Astrocyte (in vitro differentiated cells and primary cell): ENCODE data around the gene PTCH1. TPM values are rescaled to one million over a fixed set of nuclear protein-coding genes. Genes with fewer than 3 reads are reported as not detected.

Source experiments
- DNase-seq: peaks from one replicate; pipeline ENCODE4 v3.0.0-alpha.2; 2010; ENCODE audit warnings: low read depth
- FAIRE-seq: peaks from 2 replicates; lab custom pipeline; 2011; peaks lifted over from hg19 to GRCh38; lab: Jason Lieb, UNC
- H2AFZ ChIP-seq: 2 replicates; pipeline ENCODE4 v1.6.0; 2012; ENCODE audit warnings: low read depth, low read length, inconsistent platforms
- H3K27ac ChIP-seq: 2 replicates; pipeline ENCODE4 v1.5.1; 2011; ENCODE audit warnings: low read depth, low read length, inconsistent platforms
- H3K27me3 ChIP-seq: 2 replicates; pipeline ENCODE4 v1.6.0; 2011; ENCODE audit warnings: low read length, inconsistent platforms; ENCODE audit not compliant: insufficient read depth
- H3K36me3 ChIP-seq: 2 replicates; pipeline ENCODE4 v1.5.1; 2011; ENCODE audit warnings: low read length, inconsistent platforms; ENCODE audit not compliant: insufficient read depth
- H3K4me1 ChIP-seq: 2 replicates; pipeline ENCODE4 v1.5.1; 2011; ENCODE audit warnings: low read length, inconsistent platforms; ENCODE audit not compliant: insufficient read depth
- H3K4me2 ChIP-seq: 2 replicates; pipeline ENCODE4 v1.6.0; 2012; ENCODE audit warnings: low read length, inconsistent platforms
- H3K4me3 ChIP-seq: 2 replicates; pipeline ENCODE4 v1.5.1; 2011; ENCODE audit warnings: low read depth, mild to moderate bottlenecking, low read length, inconsistent platforms; ENCODE audit not compliant: insufficient read depth
- H3K79me2 ChIP-seq: 2 replicates; pipeline ENCODE4 v1.6.0; 2012; ENCODE audit warnings: mild to moderate bottlenecking, low read length, inconsistent platforms; ENCODE audit not compliant: insufficient read depth
- H3K9ac ChIP-seq: 2 replicates; pipeline ENCODE4 v1.6.0; 2012; ENCODE audit warnings: mild to moderate bottlenecking, low read length, inconsistent platforms
- H3K9me3 ChIP-seq: 2 replicates; pipeline ENCODE4 v1.5.1; 2012; ENCODE audit warnings: low read depth, mild to moderate bottlenecking, low read length, inconsistent platforms; ENCODE audit not compliant: insufficient read depth
- H4K20me1 ChIP-seq: 2 replicates; pipeline ENCODE4 v1.6.0; 2012; ENCODE audit warnings: low read length, inconsistent platforms; ENCODE audit not compliant: insufficient read depth
- H3K27ac Mint-ChIP-seq: one replicate; pipeline ENCODE4 v1.8.0; 2021; ENCODE audit warnings: mild to moderate bottlenecking, mixed read lengths; ENCODE audit not compliant: unreplicated experiment
- H3K27me3 Mint-ChIP-seq: one replicate; pipeline ENCODE4 v1.8.0; 2021; ENCODE audit warnings: low read depth, mixed read lengths; ENCODE audit not compliant: unreplicated experiment
- H3K36me3 Mint-ChIP-seq: one replicate; pipeline ENCODE4 v1.8.0; 2021; ENCODE audit warnings: low read depth, mixed read lengths; ENCODE audit not compliant: unreplicated experiment
- H3K4me1 Mint-ChIP-seq: one replicate; pipeline ENCODE4 v1.8.0; 2021; ENCODE audit warnings: low read depth, mixed read lengths; ENCODE audit not compliant: unreplicated experiment
- H3K4me3 Mint-ChIP-seq: one replicate; pipeline ENCODE4 v1.8.0; 2021; ENCODE audit warnings: mild to moderate bottlenecking, moderate library complexity, mixed read lengths; ENCODE audit not compliant: unreplicated experiment
- H3K9me3 Mint-ChIP-seq: one replicate; pipeline ENCODE4 v1.8.0; 2021; ENCODE audit warnings: mild to moderate bottlenecking, mixed read lengths; ENCODE audit not compliant: unreplicated experiment
- EZH2 ChIP-seq: IDR thresholded peaks from 2 replicates; pipeline ENCODE4 v1.6.1; 2012; ENCODE audit warnings: mild to moderate bottlenecking, low read length, inconsistent platforms; ENCODE audit not compliant: insufficient read depth
- total RNA-seq: library from RNA; stranded (reverse); gene quantifications from 2 replicates; pipeline ENCODE4 v1.2.1, GENCODE V29; 2021
- TF ChIP-seq, protein P1 (sequence below): IDR thresholded peaks from 2 replicates; pipeline ENCODE4 v1.5.1; 2011; ENCODE audit warnings: low read depth, mild to moderate bottlenecking, inconsistent platforms, low read length, moderate library complexity; ENCODE audit not compliant: insufficient read depth

PTCH1 gene
- total RNA-seq, 1 donor from 2014 or later, result 21.3 TPM

DNA sequence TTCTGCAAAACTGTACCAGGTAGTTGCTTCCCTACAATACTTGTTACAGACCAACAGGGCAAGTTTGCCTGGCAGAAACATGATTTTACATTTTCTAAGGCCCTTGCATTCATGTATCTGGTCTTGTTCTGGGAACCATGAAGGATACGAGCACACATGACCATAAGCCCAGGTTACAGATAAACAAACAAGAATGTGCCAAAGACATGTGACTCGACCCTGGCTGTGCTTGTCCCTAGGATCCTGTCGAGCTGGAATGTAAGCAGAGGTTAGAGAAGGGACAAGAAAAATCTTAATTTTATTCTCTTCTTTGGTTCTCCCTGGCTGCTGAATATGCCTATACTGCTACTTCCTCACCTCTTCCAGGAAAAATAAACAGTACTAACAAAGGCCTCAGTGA lies 32.5 kb downstream of the PTCH1 start:
- H3K36me3 Mint-ChIP-seq, result peaks cover 6% of the 10 kb centered on the region
- Histone ChIP-seq H3K9ac (no peak overlapping the region), H3K4me1 (peaks cover 3% of the 10 kb centered on the region), H3K4me2 (no peak overlapping the region), H3K27me3 (peaks cover 2% of the 10 kb centered on the region), H3K4me3 (no peak overlapping the region), H3K27ac (no peak overlapping the region), H3K79me2 (no peaks in the 10 kb centered on the region), H4K20me1 (peaks cover 15% of the 10 kb centered on the region), H2AFZ (no peak overlapping the region), H3K9me3 (no peaks in the 10 kb centered on the region), H3K36me3 (no peaks in the 10 kb centered on the region)
- H3K27ac Mint-ChIP-seq, result no peak overlapping the region
- H3K4me1 Mint-ChIP-seq, result peaks cover 16% of the 10 kb centered on the region
- H3K4me3 Mint-ChIP-seq, result no peak overlapping the region
- H3K27me3 Mint-ChIP-seq, result peaks cover 2% of the 10 kb centered on the region
- FAIRE-seq, result no peak
- TF ChIP-seq, protein P1, sequence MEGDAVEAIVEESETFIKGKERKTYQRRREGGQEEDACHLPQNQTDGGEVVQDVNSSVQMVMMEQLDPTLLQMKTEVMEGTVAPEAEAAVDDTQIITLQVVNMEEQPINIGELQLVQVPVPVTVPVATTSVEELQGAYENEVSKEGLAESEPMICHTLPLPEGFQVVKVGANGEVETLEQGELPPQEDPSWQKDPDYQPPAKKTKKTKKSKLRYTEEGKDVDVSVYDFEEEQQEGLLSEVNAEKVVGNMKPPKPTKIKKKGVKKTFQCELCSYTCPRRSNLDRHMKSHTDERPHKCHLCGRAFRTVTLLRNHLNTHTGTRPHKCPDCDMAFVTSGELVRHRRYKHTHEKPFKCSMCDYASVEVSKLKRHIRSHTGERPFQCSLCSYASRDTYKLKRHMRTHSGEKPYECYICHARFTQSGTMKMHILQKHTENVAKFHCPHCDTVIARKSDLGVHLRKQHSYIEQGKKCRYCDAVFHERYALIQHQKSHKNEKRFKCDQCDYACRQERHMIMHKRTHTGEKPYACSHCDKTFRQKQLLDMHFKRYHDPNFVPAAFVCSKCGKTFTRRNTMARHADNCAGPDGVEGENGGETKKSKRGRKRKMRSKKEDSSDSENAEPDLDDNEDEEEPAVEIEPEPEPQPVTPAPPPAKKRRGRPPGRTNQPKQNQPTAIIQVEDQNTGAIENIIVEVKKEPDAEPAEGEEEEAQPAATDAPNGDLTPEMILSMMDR, result no peak
- TF ChIP-seq EZH2, result no peak
- H3K9me3 Mint-ChIP-seq, result no peaks in the 10 kb centered on the region
- no peak for DNase-seq

DNA sequence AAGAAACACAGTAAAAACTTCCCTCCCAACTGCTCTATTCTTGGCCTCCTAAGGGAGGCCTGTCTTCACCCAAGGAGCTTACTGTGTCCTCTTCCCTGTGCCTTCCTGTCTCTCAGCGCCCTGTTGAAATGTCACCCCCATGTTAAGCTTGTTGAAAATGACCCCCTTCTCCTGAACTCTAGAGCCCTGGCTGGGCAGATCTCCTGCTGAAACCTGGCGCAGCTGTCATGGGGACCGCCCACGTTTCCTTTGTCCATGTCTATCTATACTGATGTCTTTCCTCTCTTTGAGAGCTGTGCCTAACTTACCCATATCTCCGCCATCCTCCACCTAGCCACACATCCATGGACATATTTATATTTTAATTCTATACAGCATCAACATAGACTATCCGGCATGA lies 33.3 kb downstream of the PTCH1 start:
- Histone ChIP-seq H3K79me2 (no peaks in the 10 kb centered on the region), H3K36me3 (no peaks in the 10 kb centered on the region), H3K4me1 (peaks cover 3% of the 10 kb centered on the region), H3K27ac (no peak overlapping the region), H3K27me3 (peaks cover 2% of the 10 kb centered on the region), H4K20me1 (peaks cover 15% of the 10 kb centered on the region), H3K4me3 (no peak overlapping the region), H2AFZ (no peak overlapping the region), H3K9me3 (no peaks in the 10 kb centered on the region), H3K4me2 (no peak overlapping the region), H3K9ac (no peak overlapping the region)
- Mint-ChIP-seq H3K27me3 (peaks cover 2% of the 10 kb centered on the region), H3K4me1 (peaks cover 15% of the 10 kb centered on the region), H3K9me3 (no peaks in the 10 kb centered on the region), H3K36me3 (peaks cover 8% of the 10 kb centered on the region), H3K4me3 (no peak overlapping the region), H3K27ac (no peak overlapping the region)
- FAIRE-seq, result no peak
- no peak for TF ChIP-seq EZH2
- TF ChIP-seq, protein P1, result no peak
- DNase-seq, result no peak

DNA sequence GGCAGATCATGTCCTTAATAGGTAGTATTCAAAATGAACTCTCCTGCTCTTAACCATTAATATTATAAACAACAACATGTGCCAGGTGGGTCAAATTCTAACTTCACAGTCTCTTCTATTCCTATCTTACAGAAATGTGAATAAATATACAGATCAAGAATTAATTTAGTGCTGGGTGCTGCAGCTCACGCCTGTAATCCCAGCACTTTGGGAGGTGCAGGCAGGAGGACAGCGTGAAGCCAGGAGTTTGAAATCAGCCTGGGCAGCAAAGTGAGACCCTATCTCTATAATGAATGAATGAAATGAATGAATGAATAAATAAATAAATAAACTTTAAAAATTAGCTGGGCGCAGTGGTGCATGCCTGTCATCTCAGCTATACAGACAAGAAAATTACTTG lies 34.1 kb downstream of the PTCH1 start:
- Histone ChIP-seq H3K27ac (no peak overlapping the region), H3K9me3 (no peaks in the 10 kb centered on the region), H3K27me3 (peaks cover 2% of the 10 kb centered on the region), H3K9ac (no peak overlapping the region), H4K20me1 (peaks cover 12% of the 10 kb centered on the region), H3K4me1 (peaks cover 3% of the 10 kb centered on the region), H3K79me2 (no peaks in the 10 kb centered on the region), H3K36me3 (no peaks in the 10 kb centered on the region), H3K4me2 (no peak overlapping the region), H2AFZ (no peak overlapping the region), H3K4me3 (no peak overlapping the region)
- H3K4me3 Mint-ChIP-seq, result no peak overlapping the region
- no peaks in the 10 kb centered on the region for H3K9me3 Mint-ChIP-seq
- H3K27ac Mint-ChIP-seq, result no peak overlapping the region
- peaks cover 17% of the 10 kb centered on the region for H3K36me3 Mint-ChIP-seq
- peaks cover 2% of the 10 kb centered on the region for H3K27me3 Mint-ChIP-seq
- TF ChIP-seq, protein P1, result no peak
- TF ChIP-seq EZH2, result no peak
- H3K4me1 Mint-ChIP-seq, result peaks cover 17% of the 10 kb centered on the region
- FAIRE-seq, result no peak
- DNase-seq, result no peak
